Keratinocyte (primary cell): ENCODE results near the gene OXSR1. TPM values are rescaled to one million over a fixed set of nuclear protein-coding genes. Genes with fewer than 3 reads are reported as not detected.

Experiments
- DNase-seq: peaks from one replicate; pipeline ENCODE4 v3.0.0-alpha.2; 2011; ENCODE audit warnings: low read depth, missing footprints, low spot score
- FAIRE-seq: peaks from 2 replicates; lab custom pipeline; 2011; peaks lifted over from hg19 to GRCh38; lab: Jason Lieb, UNC
- H2AFZ ChIP-seq: 2 replicates; pipeline ENCODE4 v1.6.0; 2012; ENCODE audit warnings: low read length, control low read depth, inconsistent platforms; ENCODE audit not compliant: control insufficient read depth
- H3K27ac ChIP-seq: 2 replicates; pipeline ENCODE4 v1.5.1; 2011; ENCODE audit warnings: low read length; ENCODE audit not compliant: control insufficient read depth, insufficient read depth
- H3K27me3 ChIP-seq: 3 replicates; pipeline ENCODE4 v1.6.0; 2011; ENCODE audit warnings: low read length; ENCODE audit not compliant: control insufficient read depth, insufficient read depth; ENCODE audit errors: extremely low read depth
- H3K36me3 ChIP-seq, 2 experiments: 2 replicates in 1 of 2; 3 replicates in 1 of 2; pipeline ENCODE4 v1.5.1; 2011; ENCODE audit warnings: low read length in 2 of 2, mild to moderate bottlenecking in 1 of 2; ENCODE audit not compliant: control insufficient read depth in 2 of 2, insufficient read depth in 2 of 2; ENCODE audit errors: extremely low read depth in 1 of 2
- H3K4me1 ChIP-seq: 3 replicates; pipeline ENCODE4 v1.5.1; 2011; ENCODE audit warnings: low read length; ENCODE audit not compliant: control insufficient read depth, insufficient read depth; ENCODE audit errors: extremely low read depth
- H3K4me2 ChIP-seq: 3 replicates; pipeline ENCODE4 v1.6.0; 2011; ENCODE audit warnings: low read depth, low read length; ENCODE audit not compliant: control insufficient read depth, insufficient read depth; ENCODE audit errors: extremely low read depth
- H3K4me3 ChIP-seq, 3 experiments: fragments of 200-600 bp in 1 of 3; sonication (generic) in 1 of 3; 2 replicates in 2 of 3; 3 replicates in 1 of 3; pipeline ENCODE4 v1.5.1; 2011 to 2016; ENCODE audit warnings: low read length in 3 of 3, mild to moderate bottlenecking in 3 of 3, control low read depth in 2 of 3, inconsistent platforms in 1 of 3, low read depth in 1 of 3, mixed read lengths in 1 of 3, mixed run types in 1 of 3, moderate library complexity in 1 of 3; ENCODE audit not compliant: control insufficient read depth in 2 of 3, insufficient read depth in 2 of 3; ENCODE audit errors: extremely low read depth in 1 of 3
- H3K79me2 ChIP-seq: 2 replicates; pipeline ENCODE4 v1.6.0; 2012; ENCODE audit warnings: low read length; ENCODE audit not compliant: control insufficient read depth, insufficient read depth
- H3K9ac ChIP-seq: 3 replicates; pipeline ENCODE4 v1.6.0; 2011; ENCODE audit warnings: low read length; ENCODE audit not compliant: control insufficient read depth, insufficient read depth; ENCODE audit errors: extremely low read depth
- H3K9me1 ChIP-seq: 3 replicates; pipeline ENCODE4 v1.6.0; 2011; ENCODE audit warnings: low read length; ENCODE audit not compliant: control insufficient read depth, insufficient read depth; ENCODE audit errors: extremely low read depth
- H3K9me3 ChIP-seq: 2 replicates; pipeline ENCODE4 v1.5.1; 2012; ENCODE audit warnings: low read depth, low read length; ENCODE audit not compliant: control insufficient read depth
- H4K20me1 ChIP-seq: 3 replicates; pipeline ENCODE4 v1.6.0; 2011; ENCODE audit warnings: low read length; ENCODE audit not compliant: control insufficient read depth, insufficient read depth; ENCODE audit errors: extremely low read depth
- CTCF ChIP-seq, 3 experiments: IDR thresholded peaks in 1 of 3; conservative IDR thresholded peaks in 1 of 3; optimal IDR thresholded peaks in 1 of 3; 2 replicates in 2 of 3; 3 replicates in 1 of 3; pipeline versions ENCODE3 to v1.5.1; 2011; ENCODE audit warnings: low read length in 3 of 3, mild to moderate bottlenecking in 3 of 3, moderate library complexity in 2 of 3, control low read depth in 1 of 3, inconsistent platforms in 1 of 3; ENCODE audit not compliant: insufficient read depth in 2 of 3; ENCODE audit errors: extremely low read depth in 1 of 3
- EZH2 ChIP-seq: IDR thresholded peaks from one replicate; pipeline ENCODE4 v1.6.1; 2012; ENCODE audit warnings: inconsistent platforms, mild to moderate bottlenecking, low read length, moderate library complexity
- dilution Hi-C: fragments of 300-500 bp; cut with MboI; formaldehyde crosslinking; loops from one replicate; pipeline ENCODE4 v1.7.0; 2020; ENCODE audit warnings: low sequenced_read_pairs; ENCODE audit not compliant: extremely low pct_ligation_motif_present
- polyA plus RNA-seq, 5 experiments: library from polyadenylated mRNA; depleted of rRNA in 3 of 5; stranded (reverse) in 3 of 5; stranded (forward) in 1 of 5; unstranded in 1 of 5; fragments of >200 nt; gene quantifications; 1 replicate in 1 of 5; 2 replicates in 3 of 5; 3 replicates in 1 of 5; pipeline versions ENCODE4 v1.2.1 to v1.2.3, GENCODE V29; 2011 to 2012; ENCODE audit warnings: missing spikeins in 2 of 5, low read depth in 1 of 5, low replicate concordance in 1 of 5

The OXSR1 gene
- polyA plus RNA-seq, 1 donor (not counting 4 experiments of a cell fraction or from before 2014, with no cell fraction given) = 77.0 TPM

GRCh38 chr3:38128303-38128655, 37.1 kb upstream of the OXSR1 start:
- TF ChIP-seq EZH2 = no peak
- Histone ChIP-seq H3K4me1 (peaks cover under 1% of the 10 kb centered on the region), H2AFZ (no peak overlapping the region), H3K9ac (no peak overlapping the region), H3K27ac (no peak overlapping the region), H3K4me3 (no peak overlapping the region), H3K9me3 (no peaks in the 10 kb centered on the region), H3K9me1 (no peaks in the 10 kb centered on the region), H3K27me3 (no peaks in the 10 kb centered on the region), H3K4me2 (no peak overlapping the region), H3K36me3 (peaks cover 44 to 71% of the 10 kb centered on the region in 2 experiments), H4K20me1 (no peaks in the 10 kb centered on the region), H3K79me2 (peaks cover 4% of the 10 kb centered on the region)
- DNase-seq (no peak), FAIRE-seq (no peak)
- dilution Hi-C loops = no loop called here

- H3K4me2 ChIP-seq = no peak overlapping the region
- TF ChIP-seq EZH2 (no peak), CTCF (optimal IDR thresholded peaks at IDR 0.05 in 1 of 3, IDR thresholded peaks at IDR 0.05 in 1 of 3, conservative IDR thresholded peaks at IDR 0.05 in 1 of 3; ENCODE audit: extremely low read depth in 1 of 3, insufficient read depth in 2 of 3, low read length in 3 of 3) (no peak)
- FAIRE-seq (no peak), DNase-seq (no peak)
- H3K9me3 ChIP-seq = no peaks in the 10 kb centered on the region
- no peak overlapping the region for H3K9ac ChIP-seq
- H3K9me1 ChIP-seq = no peaks in the 10 kb centered on the region
- dilution Hi-C loops = no loop called here
- peaks cover 9% of the 10 kb centered on the region for H3K4me1 ChIP-seq
- H3K36me3 ChIP-seq = peaks cover 49 to 76% of the 10 kb centered on the region in 2 experiments
- H3K27me3 ChIP-seq = no peaks in the 10 kb centered on the region
- H4K20me1 ChIP-seq = no peaks in the 10 kb centered on the region
- H3K27ac ChIP-seq = no peak overlapping the region
- no peak overlapping the region for H3K4me3 ChIP-seq
- no peak overlapping the region for H2AFZ ChIP-seq
- peaks cover 6% of the 10 kb centered on the region for H3K79me2 ChIP-seq
Measured at GRCh38 chr3:38129058-38129457, 36.3 kb upstream of the OXSR1 start.

GRCh38 chr3:38130631-38131065, 34.7 kb upstream of the OXSR1 start:
- H3K9me1 ChIP-seq = no peaks in the 10 kb centered on the region
- TF ChIP-seq EZH2 = no peak
- no peak for TF ChIP-seq CTCF (optimal IDR thresholded peaks at IDR 0.05 in 1 of 3, IDR thresholded peaks at IDR 0.05 in 1 of 3, conservative IDR thresholded peaks at IDR 0.05 in 1 of 3; ENCODE audit: extremely low read depth in 1 of 3, insufficient read depth in 2 of 3, low read length in 3 of 3)
- no peaks in the 10 kb centered on the region for H3K27me3 ChIP-seq
- peaks cover 12% of the 10 kb centered on the region for H3K4me1 ChIP-seq
- no peak overlapping the region for H2AFZ ChIP-seq
- no peak overlapping the region for H3K4me2 ChIP-seq
- H3K9me3 ChIP-seq = no peaks in the 10 kb centered on the region
- DNase-seq (no peak), FAIRE-seq (no peak)
- H3K36me3 ChIP-seq = peaks cover 48 to 67% of the 10 kb centered on the region in 2 experiments
- H3K4me3 ChIP-seq = no peak overlapping the region
- dilution Hi-C loops = no loop called here
- H3K27ac ChIP-seq = no peak overlapping the region
- peaks cover 14% of the 10 kb centered on the region for H3K79me2 ChIP-seq
- no peaks in the 10 kb centered on the region for H4K20me1 ChIP-seq
- no peak overlapping the region for H3K9ac ChIP-seq
